SK-N-SH treated with all-trans-retinoic acid at 6 μM for 48 hours (cell line): Measurements from ENCODE around the gene MFNG.

Experiments used
- ATAC-seq: fragments of 200-7000 bp; cut with Tn5 transposase; 3 replicates; pipeline ENCODE4 v1.9.1; 2020; ENCODE audit warnings: mild to moderate bottlenecking, moderate library complexity
- GLIS3 ChIP-seq: fragments of 250-450 bp; sonication (Bioruptor Pico); IDR thresholded peaks from 2 replicates; pipeline ENCODE4 v1.5.0; 2020; ENCODE audit warnings: mild to moderate bottlenecking, moderate library complexity
- OSR1 ChIP-seq: fragments of 250-450 bp; sonication (Bioruptor Pico); IDR thresholded peaks from 2 replicates; pipeline ENCODE4 v1.8.0; 2022; ENCODE audit warnings: moderate library complexity, mild to moderate bottlenecking, inconsistent platforms
- PPARA ChIP-seq: fragments of 250-450 bp; sonication (Bioruptor Pico); IDR thresholded peaks from 2 replicates; pipeline ENCODE4 v1.5.0; 2020; ENCODE audit warnings: mild to moderate bottlenecking, borderline replicate concordance
- RARB ChIP-seq: fragments of 250-450 bp; sonication (Bioruptor Pico); IDR thresholded peaks from 2 replicates; pipeline ENCODE4 v1.8.0; 2021; ENCODE audit warnings: mild to moderate bottlenecking, moderate library complexity
- ZFP3 ChIP-seq: fragments of 250-450 bp; sonication (Bioruptor Pico); IDR thresholded peaks from 2 replicates; pipeline ENCODE4 v1.5.0; 2020; ENCODE audit warnings: mild to moderate bottlenecking, moderate library complexity
- ZNF70 ChIP-seq: fragments of 450-650 bp; formaldehyde crosslinking; IDR thresholded peaks from 2 replicates; pipeline ENCODE4 v1.5.0; 2020; ENCODE audit warnings: mild to moderate bottlenecking, moderate library complexity

Gene MFNG

GRCh38 chr22:37419370-37419968 lies 66.7 kb downstream of the MFNG start:
- no peak for ATAC-seq
- TF ChIP-seq RARB (no peak), OSR1 (no peak), ZFP3 (CRISPR knock-in tag) (no peak), PPARA (CRISPR knock-in tag) (no peak), GLIS3 (CRISPR knock-in tag) (no peak), ZNF70 (CRISPR knock-in tag) (no peak)
- TF ChIP-seq, all 23 proteins: peak for 0
